Colonic mucosa (tissue), 4 donors: ENCODE results near the gene HOXB8. TPM values are rescaled to one million over a fixed set of nuclear protein-coding genes. Genes with fewer than 3 reads are reported as not detected.
A peak's percentile ranks its signal among the peaks of the same experiment; 100 is the strongest.

Experiments
- DNase-seq: peaks from one replicate; pipeline ENCODE4 v3.0.0-alpha.2; 2020
- H3K27ac ChIP-seq: fragments of 200-600 bp; one replicate; pipeline ENCODE4 v1.8.0; 2021
- H3K27me3 ChIP-seq: fragments of 200-600 bp; one replicate; pipeline ENCODE4 v1.8.0; 2021
- H3K36me3 ChIP-seq: fragments of 200-600 bp; one replicate; pipeline ENCODE4 v1.8.0; 2021
- H3K4me1 ChIP-seq: fragments of 200-600 bp; one replicate; pipeline ENCODE4 v1.8.0; 2021; ENCODE audit warnings: mild to moderate bottlenecking
- H3K4me3 ChIP-seq: fragments of 200-600 bp; one replicate; pipeline ENCODE4 v1.8.0; 2021
- H3K9ac ChIP-seq, 2 donors: one replicate each; pipeline ENCODE4 v1.7.0; 2013; ENCODE audit warnings: control low read depth in 2 of 2, low read depth in 2 of 2, low read length in 2 of 2
- H3K9me3 ChIP-seq: fragments of 200-600 bp; one replicate; pipeline ENCODE4 v1.8.0; 2021
- intact Hi-C: fragments of 100-400 bp; cut with DNase I; formaldehyde crosslinking; loops from one replicate; pipeline ENCODE4 v1.14.1; 2022
- microRNA-seq: library from miRNA; unstranded; fragments of <30 nt; microRNA quantifications from one replicate; pipeline ENCODE4, GENCODE V29; 2019
- total RNA-seq, 2 donors: library from RNA; stranded (reverse); fragmentation: NEBNext Ultra II Directional in 1 of 2; extraction: Animal tissue kit (Norgen Biotek cat#: 25700) in 1 of 2; gene quantifications; one replicate each; pipeline ENCODE4 v1.2.1, GENCODE V29; 2021
- TF ChIP-seq, protein P1 (sequence below): fragments of 200-600 bp; IDR thresholded peaks from one replicate; pipeline ENCODE4 v1.8.0; 2022; ENCODE audit warnings: antibody characterized with exemption, mild to moderate bottlenecking
- donor health status: healthy.
- donor health status: DM: no; HTN: no; CAD: no.
- donor health status: DM: no; HTN: no; CAD: no.

HOXB8 gene
- total RNA-seq, 2 donors from 2014 or later, result 4.2 to 7.4 TPM

DNA sequence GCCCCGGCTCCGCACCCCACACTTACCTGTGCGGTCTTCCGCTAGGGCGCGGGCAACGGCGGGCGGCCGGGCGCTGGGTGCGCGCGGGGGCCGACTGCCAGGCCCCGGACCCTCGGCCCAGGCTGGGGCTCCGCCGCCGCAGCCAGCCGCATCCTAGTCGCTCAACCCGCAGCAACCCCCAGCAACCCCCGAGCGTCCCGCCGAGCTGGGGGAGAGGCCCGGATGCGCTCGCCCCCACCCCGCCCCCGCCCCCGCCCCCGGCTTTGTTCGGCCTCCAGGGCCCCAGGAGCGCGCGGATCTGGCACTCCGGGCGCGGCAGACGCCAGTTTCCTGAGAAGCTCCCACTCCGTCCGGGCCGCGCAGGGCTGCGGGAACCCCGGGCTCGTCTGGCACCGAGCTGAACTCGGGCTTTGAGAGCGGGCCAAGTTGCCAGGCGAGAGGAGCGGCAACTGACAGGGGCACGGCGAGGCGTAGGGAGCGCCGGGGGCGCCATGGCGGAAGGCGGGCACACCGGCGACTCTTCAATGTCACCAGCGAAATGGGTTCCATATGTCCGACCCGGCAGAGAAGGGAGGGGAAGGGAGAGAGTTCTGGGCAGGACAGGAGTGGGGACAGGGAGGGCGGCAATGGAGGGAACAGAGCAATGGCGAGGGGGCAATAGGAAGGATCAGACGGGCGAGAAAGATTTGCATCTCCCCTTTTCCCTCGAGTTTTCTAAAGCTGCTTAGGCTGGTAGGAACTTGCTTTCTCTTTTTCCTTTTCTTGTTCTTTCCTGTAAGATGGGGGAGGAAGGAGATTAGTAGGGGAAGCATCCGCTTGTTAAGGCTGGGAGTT is 50.7 kb downstream of the HOXB8 start:
- Histone ChIP-seq H3K4me1 (peaks cover 21% of the 10 kb centered on the region), H3K4me3 (peak overlapping the region; percentile 14), H3K9me3 (no peaks in the 10 kb centered on the region), H3K27me3 (no peaks in the 10 kb centered on the region), H3K27ac (peak overlapping the region; percentile 13), H3K9ac (peak overlapping the region; percentile 48 to 61), H3K36me3 (no peaks in the 10 kb centered on the region)
- DNase-seq, result no peak
- TF ChIP-seq, protein P1, sequence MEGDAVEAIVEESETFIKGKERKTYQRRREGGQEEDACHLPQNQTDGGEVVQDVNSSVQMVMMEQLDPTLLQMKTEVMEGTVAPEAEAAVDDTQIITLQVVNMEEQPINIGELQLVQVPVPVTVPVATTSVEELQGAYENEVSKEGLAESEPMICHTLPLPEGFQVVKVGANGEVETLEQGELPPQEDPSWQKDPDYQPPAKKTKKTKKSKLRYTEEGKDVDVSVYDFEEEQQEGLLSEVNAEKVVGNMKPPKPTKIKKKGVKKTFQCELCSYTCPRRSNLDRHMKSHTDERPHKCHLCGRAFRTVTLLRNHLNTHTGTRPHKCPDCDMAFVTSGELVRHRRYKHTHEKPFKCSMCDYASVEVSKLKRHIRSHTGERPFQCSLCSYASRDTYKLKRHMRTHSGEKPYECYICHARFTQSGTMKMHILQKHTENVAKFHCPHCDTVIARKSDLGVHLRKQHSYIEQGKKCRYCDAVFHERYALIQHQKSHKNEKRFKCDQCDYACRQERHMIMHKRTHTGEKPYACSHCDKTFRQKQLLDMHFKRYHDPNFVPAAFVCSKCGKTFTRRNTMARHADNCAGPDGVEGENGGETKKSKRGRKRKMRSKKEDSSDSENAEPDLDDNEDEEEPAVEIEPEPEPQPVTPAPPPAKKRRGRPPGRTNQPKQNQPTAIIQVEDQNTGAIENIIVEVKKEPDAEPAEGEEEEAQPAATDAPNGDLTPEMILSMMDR, result no peak
- intact Hi-C loops, result no loop called here

- no peaks in the 10 kb centered on the region for H3K36me3 ChIP-seq
- no peak for DNase-seq
- no peaks in the 10 kb centered on the region for H3K27me3 ChIP-seq
- peaks cover 21% of the 10 kb centered on the region for H3K4me1 ChIP-seq
- intact Hi-C loops, result no loop called here
- peak overlapping the region; percentile 14 for H3K4me3 ChIP-seq
- TF ChIP-seq, protein P1, result no peak
- peak overlapping the region in 1 of 2 donors; percentile 61 for H3K9ac ChIP-seq
- H3K9me3 ChIP-seq, result no peaks in the 10 kb centered on the region
- H3K27ac ChIP-seq, result peak overlapping the region; percentile 13
These were observed 51.3 kb downstream of the HOXB8 start for GRCh38 chr17:48563867-48564187.

DNA sequence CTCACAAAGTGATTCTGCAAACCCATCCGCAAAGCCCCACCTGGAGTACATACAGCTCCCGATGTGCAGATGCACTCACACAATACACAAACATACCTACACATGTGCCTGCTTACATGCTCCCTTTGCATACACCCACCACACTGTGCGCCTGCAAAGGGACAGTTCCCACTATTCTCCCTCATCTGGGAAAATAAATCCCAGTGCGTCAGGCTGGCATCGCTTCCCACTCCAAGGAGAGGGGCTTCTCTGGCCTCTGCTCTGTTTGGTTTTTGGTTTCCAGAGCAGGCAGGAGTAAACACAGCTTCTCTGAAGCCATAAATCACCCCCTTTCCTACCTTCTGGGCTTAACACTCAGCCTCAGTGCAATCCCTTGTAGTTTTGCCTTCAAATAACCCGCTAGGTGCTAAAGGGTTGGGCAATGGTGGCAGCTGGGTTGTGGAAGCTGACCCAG is 51.7 kb downstream of the HOXB8 start:
- no peaks in the 10 kb centered on the region for H3K36me3 ChIP-seq
- H3K9me3 ChIP-seq, result no peaks in the 10 kb centered on the region
- no peak overlapping the region for H3K9ac ChIP-seq
- peaks cover 19% of the 10 kb centered on the region for H3K4me1 ChIP-seq
- TF ChIP-seq, protein P1, result no peak
- intact Hi-C loops, result no loop called here
- no peaks in the 10 kb centered on the region for H3K27me3 ChIP-seq
- no peak for DNase-seq
- peak overlapping the region; percentile 13 for H3K27ac ChIP-seq
- no peak overlapping the region for H3K4me3 ChIP-seq

GRCh38 chr17:48562934-48563333 is 52.2 kb downstream of the HOXB8 start:
- intact Hi-C loops, result no loop called here
- Histone ChIP-seq H3K4me1 (peaks cover 15% of the 10 kb centered on the region), H3K27me3 (no peaks in the 10 kb centered on the region)

More at GRCh38 chr17:48562934-48563333, 52.2 kb downstream of the HOXB8 start:
- TF ChIP-seq, protein P1, result no peak
- Histone ChIP-seq H3K27ac (no peak overlapping the region), H3K9me3 (no peaks in the 10 kb centered on the region), H3K9ac (no peak overlapping the region), H3K36me3 (no peaks in the 10 kb centered on the region), H3K4me3 (no peak overlapping the region)
- no peak for DNase-seq

Small RNA genes within 50 kb of the gene (microRNA-seq; reads per million reads assigned to microRNA genes)
- 30.3 reads per million, percentile 35 among the genes with 10 or more reads in this experiment for gene MIR196A1

Other genes with a start within 250 kb of the HOXB8 start
- gene SKAP1, start 185.1 kb downstream of the HOXB8 start, total RNA-seq, result 1 to 10 TPM; 1.2 to 2.1 TPM
- gene HOXB1, start 84.3 kb downstream of the HOXB8 start, total RNA-seq, result not detected
- 1 to 10 TPM; 2.6 to 6.4 TPM for gene HOXB2, start 70.2 kb downstream of the HOXB8 start, total RNA-seq
- 1 to 10 TPM; 2.5 to 4.7 TPM for gene HOXB4, start 36.9 kb downstream of the HOXB8 start, total RNA-seq
- gene HOXB3, start 25.1 kb downstream of the HOXB8 start, total RNA-seq, result 10 to 100 TPM; 17.4 to 31.8 TPM
- 10 to 100 TPM; 11.0 to 22.7 TPM for gene HOXB5, start 21.5 kb downstream of the HOXB8 start, total RNA-seq
- gene HOXB6, start 10.3 kb downstream of the HOXB8 start, total RNA-seq, result 10 to 100 TPM; 30.0 to 71.0 TPM
- gene HOXB7, start 4.3 kb downstream of the HOXB8 start, total RNA-seq, result 10 to 100 TPM; 25.9 to 31.4 TPM
- gene HOXB9, start 11.1 kb upstream of the HOXB8 start, total RNA-seq, result 10 to 100 TPM; 37.1 to 73.9 TPM
- gene PRAC1, start 107.2 kb upstream of the HOXB8 start, total RNA-seq, result 100 to 1,000 TPM; 237 to 328 TPM
- gene PRAC2, start 107.9 kb upstream of the HOXB8 start, total RNA-seq, result 10 to 100 TPM; 12.9 to 19.4 TPM
- gene HOXB13, start 113.5 kb upstream of the HOXB8 start, total RNA-seq, result 100 to 1,000 TPM in 1 of 2 donors, 10 to 100 TPM in 1; 82.9 to 122 TPM
- gene TTLL6, start 201.9 kb upstream of the HOXB8 start, total RNA-seq, result 10 to 100 TPM in 1 of 2 donors, 1 to 10 TPM in 1; 8.2 to 18.7 TPM
- 100 to 1,000 TPM; 187 to 232 TPM for gene CALCOCO2, start 215.7 kb upstream of the HOXB8 start, total RNA-seq